ENCODE results near the gene TNFSF18.

TNFSF18 gene

GRCh38 chr1:173038875-173039554 lies 11.7 kb downstream of the TNFSF18 start:
- no peak for DNase-seq (ENCODE audit: low read depth)

- DNase-seq (ENCODE audit: low read depth) = no peak
These were observed 26.2 kb downstream of the TNFSF18 start for GRCh38 chr1:173024543-173024942.

GRCh38 chr1:173023343-173023742 lies 27.4 kb downstream of the TNFSF18 start:
- DNase-seq (ENCODE audit: low read depth) = no peak

GRCh38 chr1:173020138-173020750 lies 30.5 kb downstream of the TNFSF18 start:
- DNase-seq (ENCODE audit: low read depth) = no peak

GRCh38 chr1:173017792-173018191 lies 32.9 kb downstream of the TNFSF18 start:
- no peak for DNase-seq (ENCODE audit: low read depth)

GRCh38 chr1:173016419-173016818 lies 34.3 kb downstream of the TNFSF18 start:
- DNase-seq (ENCODE audit: low read depth) = no peak

- DNase-seq (ENCODE audit: low read depth) = no peak
These were observed 35.1 kb downstream of the TNFSF18 start for GRCh38 chr1:173015629-173016028.

GRCh38 chr1:173014160-173014559 lies 36.6 kb downstream of the TNFSF18 start:
- no peak for DNase-seq (ENCODE audit: low read depth)

- DNase-seq (ENCODE audit: low read depth) = no peak
These were observed 38.6 kb downstream of the TNFSF18 start for GRCh38 chr1:173012126-173012525.

- DNase-seq (ENCODE audit: low read depth) = no peak
These were observed 41.1 kb downstream of the TNFSF18 start for GRCh38 chr1:173009597-173009996.

- no peak for DNase-seq (ENCODE audit: low read depth)
These were observed 45.4 kb downstream of the TNFSF18 start for GRCh38 chr1:173005196-173005864.

GRCh38 chr1:173002891-173003838 lies 47.6 kb downstream of the TNFSF18 start:
- DNase-seq (ENCODE audit: low read depth) = no peak

GRCh38 chr1:172999349-172999748 lies 51.4 kb downstream of the TNFSF18 start:
- no peak for DNase-seq (ENCODE audit: low read depth)

GRCh38 chr1:172997941-172998361 lies 52.8 kb downstream of the TNFSF18 start:
- no peak for DNase-seq (ENCODE audit: low read depth)

- no peak for DNase-seq (ENCODE audit: low read depth)
These were observed 57.1 kb downstream of the TNFSF18 start for GRCh38 chr1:172993640-172994039.

GRCh38 chr1:172991674-172992400 lies 58.9 kb downstream of the TNFSF18 start:
- no peak for DNase-seq (ENCODE audit: low read depth)

GRCh38 chr1:172990598-172991215 lies 60.0 kb downstream of the TNFSF18 start:
- DNase-seq (ENCODE audit: low read depth) = no peak

All from stimulated activated CD8-positive, alpha-beta memory T cell treated with anti-CD3 and anti-CD28 coated beads, Interleukin-7, amount 100 ng/mL, for 24 hours (primary cell).